ENCODE data around the gene NT5C3A. TPM values are rescaled to one million over a fixed set of nuclear protein-coding genes. Genes with fewer than 3 reads are reported as not detected.

Gene NT5C3A
- total and polyA plus RNA-seq, 4 donors, result 19.0 to 48.1 (median 23.7) TPM

- Histone ChIP-seq H3K27ac (ENCODE audit: low read depth in 1 of 2, low read length in 1 of 2) (no peak overlapping the region), H3K27me3 (ENCODE audit: control insufficient read depth in 3 of 3, insufficient read depth in 3 of 3, low read length in 2 of 3) (no peaks in the 10 kb centered on the region), H3K36me3 (ENCODE audit: control insufficient read depth in 4 of 4, insufficient read depth in 4 of 4, low read length in 4 of 4) (no peaks in the 10 kb centered on the region), H3K9ac (ENCODE audit: insufficient read depth in 1 of 2, low read length in 2 of 2) (no peak overlapping the region), H3K9me3 (ENCODE audit: control insufficient read depth in 4 of 4, insufficient read depth in 3 of 4, low read length in 3 of 4) (no peaks in the 10 kb centered on the region), H3K4me3 (no peak overlapping the region), H3K4me1 (ENCODE audit: control insufficient read depth in 5 of 5, insufficient read depth in 5 of 5, low read length in 5 of 5) (peaks cover 0 to 11% (median 2%) of the 10 kb centered on the region in 5 donors)
- ATAC-seq (ENCODE audit: insufficient read depth, low FRiP score), result no peak
- DNase-seq, result no peak
- TF ChIP-seq CTCF (IDR thresholded peaks at IDR 0.05; ENCODE audit: control extremely low read depth, extremely low read depth), result no peak
- WGBS, 2 donors, result 95 to 97% methylated on average over 3 of the region's 3 CpGs
Observed at GRCh38 chr7:33048257-33048656, 14.3 kb downstream of the NT5C3A start.

- no peaks in the 10 kb centered on the region for H3K36me3 ChIP-seq (ENCODE audit: control insufficient read depth in 4 of 4, insufficient read depth in 4 of 4, low read length in 4 of 4)
- ATAC-seq (ENCODE audit: insufficient read depth, low FRiP score), result no peak
- H3K9me3 ChIP-seq (ENCODE audit: control insufficient read depth in 4 of 4, insufficient read depth in 3 of 4, low read length in 3 of 4), result no peaks in the 10 kb centered on the region
- no peaks in the 10 kb centered on the region for H3K27me3 ChIP-seq (ENCODE audit: control insufficient read depth in 3 of 3, insufficient read depth in 3 of 3, low read length in 2 of 3)
- no peak overlapping the region for H3K27ac ChIP-seq (ENCODE audit: low read depth in 1 of 2, low read length in 1 of 2)
- no peak for TF ChIP-seq CTCF (IDR thresholded peaks at IDR 0.05; ENCODE audit: control extremely low read depth, extremely low read depth)
- WGBS, 2 donors, result 14 to 29% methylated on average over 2 of the region's 2 CpGs
- no peak for DNase-seq
- H3K4me3 ChIP-seq, result no peak overlapping the region
- H3K9ac ChIP-seq (ENCODE audit: insufficient read depth in 1 of 2, low read length in 2 of 2), result no peak overlapping the region
- H3K4me1 ChIP-seq (ENCODE audit: control insufficient read depth in 5 of 5, insufficient read depth in 5 of 5, low read length in 5 of 5), result peaks cover 2 to 7% (median 6%) of the 10 kb centered on the region in 5 donors
Observed at GRCh38 chr7:33044986-33045385, 17.6 kb downstream of the NT5C3A start.

GRCh38 chr7:33044401-33044718 is 18.2 kb downstream of the NT5C3A start:
- Histone ChIP-seq H3K9me3 (ENCODE audit: control insufficient read depth in 4 of 4, insufficient read depth in 3 of 4, low read length in 3 of 4) (no peaks in the 10 kb centered on the region), H3K4me3 (no peak overlapping the region), H3K36me3 (ENCODE audit: control insufficient read depth in 4 of 4, insufficient read depth in 4 of 4, low read length in 4 of 4) (no peaks in the 10 kb centered on the region), H3K4me1 (ENCODE audit: control insufficient read depth in 5 of 5, insufficient read depth in 5 of 5, low read length in 5 of 5) (peaks cover 2 to 10% (median 6%) of the 10 kb centered on the region in 5 donors), H3K9ac (ENCODE audit: insufficient read depth in 1 of 2, low read length in 2 of 2) (no peak overlapping the region), H3K27ac (ENCODE audit: low read depth in 1 of 2, low read length in 1 of 2) (no peak overlapping the region), H3K27me3 (ENCODE audit: control insufficient read depth in 3 of 3, insufficient read depth in 3 of 3, low read length in 2 of 3) (no peaks in the 10 kb centered on the region)
- DNase-seq (peak in 1 of 3 donors; percentile 25), ATAC-seq (ENCODE audit: insufficient read depth, low FRiP score) (no peak)
- 52 to 77% methylated on average over 3 of the region's 3 CpGs for WGBS, 2 donors
- no peak for TF ChIP-seq CTCF (IDR thresholded peaks at IDR 0.05; ENCODE audit: control extremely low read depth, extremely low read depth)

All from lung (tissue), 12 donors.